Calu3 (cell line): ENCODE data around the gene STYXL1. TPM values are rescaled to one million over a fixed set of nuclear protein-coding genes. Genes with fewer than 3 reads are reported as not detected.
"Not testable (repeated sequence)": the region's sequence is repeated elsewhere in the genome, so short reads cannot be mapped to it uniquely, and the experiment has no call there.

ENCODE experiments used
- BruUV-seq: library from RNA; stranded (reverse); fragments of 400-500 nt; replicated peaks from 2 replicates; lab custom pipeline; 2021; lab: Mats Ljungman, UMichigan
- CTCF ChIA-PET: fragments of 300-600 bp; sonication (Branson Sonifier 250); formaldehyde crosslinking; loops from one replicate; lab custom pipeline; 2022; ENCODE audit warnings: antibody characterized with exemption; lab: Charles Lee
- DNase-seq: peaks from one replicate; pipeline ENCODE4 v3.0.0; 2022
- H3K27ac Mint-ChIP-seq: one replicate; pipeline ENCODE4 v1.8.0; 2022; ENCODE audit warnings: mixed read lengths; ENCODE audit not compliant: unreplicated experiment
- H3K27me3 Mint-ChIP-seq: one replicate; pipeline ENCODE4 v1.8.0; 2022; ENCODE audit warnings: mixed read lengths; ENCODE audit not compliant: unreplicated experiment
- H3K36me3 Mint-ChIP-seq: one replicate; pipeline ENCODE4 v1.8.0; 2022; ENCODE audit warnings: mild to moderate bottlenecking, moderate library complexity, mixed read lengths; ENCODE audit not compliant: insufficient read depth, unreplicated experiment
- H3K4me1 Mint-ChIP-seq: one replicate; pipeline ENCODE4 v1.8.0; 2022; ENCODE audit warnings: mild to moderate bottlenecking, low read depth, mixed read lengths; ENCODE audit not compliant: unreplicated experiment
- H3K4me3 Mint-ChIP-seq: one replicate; pipeline ENCODE4 v1.8.0; 2022; ENCODE audit warnings: mild to moderate bottlenecking, low read depth, moderate library complexity, mixed read lengths; ENCODE audit not compliant: unreplicated experiment
- H3K9me3 Mint-ChIP-seq: one replicate; pipeline ENCODE4 v1.8.0; 2022; ENCODE audit warnings: low read depth, mixed read lengths; ENCODE audit not compliant: unreplicated experiment
- CTCF ChIP-seq: fragments of 200-600 bp; IDR thresholded peaks from one replicate; pipeline ENCODE4 v1.8.0; 2022; ENCODE audit warnings: antibody characterized with exemption; ENCODE audit not compliant: unreplicated experiment
- intact Hi-C: fragments of 100-400 bp; cut with micrococcal nuclease; formaldehyde crosslinking; loops from one replicate; pipeline ENCODE4 v1.10.0; 2022; ENCODE audit not compliant: unreplicated experiment
- total RNA-seq: library from RNA; stranded (reverse); gene quantifications from 2 replicates; pipeline ENCODE4 v1.2.3, GENCODE V29; 2022

Gene STYXL1
- total RNA-seq, 1 experiment from 2014 or later: 39.9 TPM

- TF ChIP-seq CTCF: no peak
- no TSS peak for BruUV-seq
- Mint-ChIP-seq H3K9me3 (no peaks in the 10 kb centered on the region), H3K27ac (no peak overlapping the region), H3K36me3 (peaks cover 19% of the 10 kb centered on the region), H3K4me3 (no peak overlapping the region), H3K27me3 (no peaks in the 10 kb centered on the region), H3K4me1 (no peaks in the 10 kb centered on the region)
- intact Hi-C loops: no loop called here
- CTCF ChIA-PET: no interaction called here
- DNase-seq: no peak
Observed at GRCh38 chr7:76031964-76032363, 15.8 kb downstream of the STYXL1 start.

GRCh38 chr7:76029682-76030081 is 18.1 kb downstream of the STYXL1 start:
- BruUV-seq, H3K4me1 Mint-ChIP-seq, H3K9me3 Mint-ChIP-seq, DNase-seq, H3K27me3 Mint-ChIP-seq, H3K27ac Mint-ChIP-seq, H3K4me3 Mint-ChIP-seq, intact Hi-C loops: not testable (repeated sequence)
- H3K36me3 Mint-ChIP-seq: peaks cover 17% of the 10 kb centered on the region
- CTCF ChIA-PET: interaction anchor here (0.7 kb wide), 1 partner anchor 163 kb away, joined by 3 read pairs; no protein-coding TSS in a partner anchor

GRCh38 chr7:76023002-76023401 is 24.8 kb downstream of the STYXL1 start:
- no peak for TF ChIP-seq CTCF
- intact Hi-C loops: no loop called here
- H3K9me3 Mint-ChIP-seq: no peaks in the 10 kb centered on the region
- H3K27ac Mint-ChIP-seq: no peak overlapping the region
- peaks cover 15% of the 10 kb centered on the region for H3K36me3 Mint-ChIP-seq
- BruUV-seq: no TSS peak
- H3K4me1 Mint-ChIP-seq: no peaks in the 10 kb centered on the region
- H3K4me3 Mint-ChIP-seq: no peak overlapping the region
- no peak for DNase-seq
- CTCF ChIA-PET: no interaction called here
- H3K27me3 Mint-ChIP-seq: no peaks in the 10 kb centered on the region

- Mint-ChIP-seq H3K36me3 (peaks cover 13% of the 10 kb centered on the region), H3K9me3 (no peaks in the 10 kb centered on the region), H3K27me3 (no peaks in the 10 kb centered on the region), H3K4me1 (no peaks in the 10 kb centered on the region), H3K27ac (no peak overlapping the region), H3K4me3 (no peak overlapping the region)
- no TSS peak for BruUV-seq
- DNase-seq: no peak
- CTCF ChIA-PET: no interaction called here
- TF ChIP-seq CTCF: no peak
- intact Hi-C loops: no loop called here
Observed at GRCh38 chr7:76022026-76022780, 25.6 kb downstream of the STYXL1 start.
